Ovary (tissue), 3 donors: Measurements from ENCODE around the gene MSMP.
A peak's percentile ranks its signal among the peaks of the same experiment; 100 is the strongest.

ENCODE experiments used
- CTCF ChIP-seq, 3 donors: fragments of 450-650 bp in 2 of 3; fragments of 200-600 bp in 1 of 3; IDR thresholded peaks; one replicate each; pipeline versions ENCODE4 v1.5.1 to v1.8.0; 2016 to 2022; ENCODE audit warnings: antibody characterized with exemption in 3 of 3, mild to moderate bottlenecking in 1 of 3
- EP300 ChIP-seq: sonication (generic); formaldehyde crosslinking; IDR thresholded peaks from one replicate; pipeline ENCODE4 v1.6.1; 2017; ENCODE audit warnings: antibody characterized with exemption
- POLR2A ChIP-seq: fragments of 450-650 bp; IDR thresholded peaks from one replicate; pipeline ENCODE4 v1.6.1; 2017; ENCODE audit warnings: antibody characterized with exemption, mild to moderate bottlenecking, moderate library complexity
- donor health status: DM: no; HTN: no; CAD: no.

- no peak for TF ChIP-seq POLR2A
- peak; percentile 68 to 80 (median 76) for TF ChIP-seq CTCF (IDR thresholded peaks at IDR 0.05)
- no peak for TF ChIP-seq EP300
Observed at GRCh38 chr9:35790385-35791296, 36.6 kb upstream of the MSMP start.
